Measurements from ENCODE around the gene USF1. TPM values are rescaled to one million over a fixed set of nuclear protein-coding genes. Genes with fewer than 3 reads are reported as not detected.

USF1 gene
- total and polyA plus RNA-seq, 4 donors = 19.2 to 43.5 (median 27.2) TPM

GRCh38 chr1:161074676-161075368, 29.0 kb upstream of the USF1 start:
- no peak for TF ChIP-seq FOXA1 (IDR thresholded peaks at IDR 0.05)
- TF ChIP-seq TAF1 (conservative IDR thresholded peaks at IDR 0.05) = no peak
- Histone ChIP-seq H3K4me3 (ENCODE audit: low read depth in 1 of 3, low read length in 3 of 3) (no peak overlapping the region), H3K27ac (ENCODE audit: low read depth in 1 of 2, low read length in 2 of 2) (no peak overlapping the region), H3K9me3 (ENCODE audit: control insufficient read depth in 4 of 4, low read length in 3 of 4) (no peaks in the 10 kb centered on the region), H3K4me1 (ENCODE audit: control insufficient read depth in 4 of 4, insufficient read depth in 4 of 4, low read length in 3 of 4) (no peaks in the 10 kb centered on the region), H3K27me3 (ENCODE audit: control insufficient read depth in 4 of 4, insufficient read depth in 4 of 4, low read length in 3 of 4) (no peaks in the 10 kb centered on the region), H3K36me3 (ENCODE audit: control insufficient read depth in 4 of 4, insufficient read depth in 3 of 4, low read depth in 1 of 4, low read length in 3 of 4) (no peaks in the 10 kb centered on the region), H3K9ac (ENCODE audit: low read depth in 1 of 2, low read length in 2 of 2) (no peak overlapping the region)
- DNase-seq (ENCODE audit: low spot score) = no peak
- 89% methylated on average over 12 of the region's 12 CpGs for WGBS

DNA sequence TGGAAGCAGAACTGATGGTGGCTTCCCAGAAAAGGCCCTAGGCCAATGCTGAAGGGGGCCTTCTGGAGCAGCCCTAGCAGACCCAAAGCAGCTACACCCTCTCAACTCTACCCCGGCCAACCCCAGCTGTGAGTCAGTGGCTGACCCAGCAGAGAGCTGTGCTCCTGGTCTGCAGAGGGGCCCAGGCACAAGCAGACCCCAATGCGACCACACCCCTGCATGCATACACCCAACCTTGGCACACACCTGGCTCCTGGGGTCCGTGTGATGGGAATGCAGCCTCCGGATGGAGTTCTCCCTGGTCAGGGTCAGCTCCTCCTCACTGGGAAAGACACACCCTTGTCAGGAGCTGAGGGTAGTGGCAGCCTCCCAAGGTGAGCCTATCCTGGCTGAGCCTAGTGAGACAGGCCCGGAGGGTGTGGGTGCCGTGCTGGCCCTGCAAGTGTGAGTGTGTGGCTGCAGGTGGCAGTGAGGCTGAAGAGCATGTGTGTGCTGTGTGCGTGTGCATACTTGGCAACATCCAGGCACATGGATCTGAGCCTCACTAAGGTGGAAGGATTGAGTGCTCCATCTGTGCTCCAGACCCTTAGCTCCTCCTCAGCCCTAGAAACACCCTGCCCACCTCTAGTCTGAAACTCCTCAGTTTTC, 27.8 kb upstream of the USF1 start:
- TF ChIP-seq ZBTB33 (IDR thresholded peaks at IDR 0.05) = no peak
- no peak for TF ChIP-seq YY1 (IDR thresholded peaks at IDR 0.05)
- no peak for TF ChIP-seq EGR1 (IDR thresholded peaks at IDR 0.05; ENCODE audit: low read depth in 2 of 2)
- no peak for TF ChIP-seq HNF4G (IDR thresholded peaks at IDR 0.05)
- TF ChIP-seq FOXA2 (IDR thresholded peaks at IDR 0.05) = no peak
- no peak for TF ChIP-seq MAX (IDR thresholded peaks at IDR 0.05)
- no peak for TF ChIP-seq RAD21 (IDR thresholded peaks at IDR 0.05)
- no peak for TF ChIP-seq SP1 (IDR thresholded peaks at IDR 0.05)
- TF ChIP-seq HNF4A (conservative IDR thresholded peaks at IDR 0.05) = no peak
- no peak for TF ChIP-seq FOXA1 (IDR thresholded peaks at IDR 0.05)
- no peak for TF ChIP-seq JUND (IDR thresholded peaks at IDR 0.05)
- TF ChIP-seq, protein P1, sequence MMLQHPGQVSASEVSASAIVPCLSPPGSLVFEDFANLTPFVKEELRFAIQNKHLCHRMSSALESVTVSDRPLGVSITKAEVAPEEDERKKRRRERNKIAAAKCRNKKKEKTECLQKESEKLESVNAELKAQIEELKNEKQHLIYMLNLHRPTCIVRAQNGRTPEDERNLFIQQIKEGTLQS (IDR thresholded peaks at IDR 0.05) = no peak
- TF ChIP-seq GABPA (IDR thresholded peaks at IDR 0.05 in 1 of 2, conservative IDR thresholded peaks at IDR 0.05 in 1 of 2) = no peak
- TF ChIP-seq TAF1 (conservative IDR thresholded peaks at IDR 0.05) = no peak
- no peak for TF ChIP-seq REST (IDR thresholded peaks at IDR 0.05)
- TF ChIP-seq RXRA (IDR thresholded peaks at IDR 0.05) = no peak
- TF ChIP-seq, protein P2, sequence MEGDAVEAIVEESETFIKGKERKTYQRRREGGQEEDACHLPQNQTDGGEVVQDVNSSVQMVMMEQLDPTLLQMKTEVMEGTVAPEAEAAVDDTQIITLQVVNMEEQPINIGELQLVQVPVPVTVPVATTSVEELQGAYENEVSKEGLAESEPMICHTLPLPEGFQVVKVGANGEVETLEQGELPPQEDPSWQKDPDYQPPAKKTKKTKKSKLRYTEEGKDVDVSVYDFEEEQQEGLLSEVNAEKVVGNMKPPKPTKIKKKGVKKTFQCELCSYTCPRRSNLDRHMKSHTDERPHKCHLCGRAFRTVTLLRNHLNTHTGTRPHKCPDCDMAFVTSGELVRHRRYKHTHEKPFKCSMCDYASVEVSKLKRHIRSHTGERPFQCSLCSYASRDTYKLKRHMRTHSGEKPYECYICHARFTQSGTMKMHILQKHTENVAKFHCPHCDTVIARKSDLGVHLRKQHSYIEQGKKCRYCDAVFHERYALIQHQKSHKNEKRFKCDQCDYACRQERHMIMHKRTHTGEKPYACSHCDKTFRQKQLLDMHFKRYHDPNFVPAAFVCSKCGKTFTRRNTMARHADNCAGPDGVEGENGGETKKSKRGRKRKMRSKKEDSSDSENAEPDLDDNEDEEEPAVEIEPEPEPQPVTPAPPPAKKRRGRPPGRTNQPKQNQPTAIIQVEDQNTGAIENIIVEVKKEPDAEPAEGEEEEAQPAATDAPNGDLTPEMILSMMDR (IDR thresholded peaks at IDR 0.05; ENCODE audit: low read depth, low read length, missing input control) = no peak
- TF ChIP-seq NR2F2 (IDR thresholded peaks at IDR 0.05) = no peak
- DNase-seq (ENCODE audit: low spot score) = no peak
- H3K27ac ChIP-seq (ENCODE audit: low read depth in 1 of 2, low read length in 2 of 2) = no peak overlapping the region
- no peaks in the 10 kb centered on the region for H3K4me1 ChIP-seq (ENCODE audit: control insufficient read depth in 4 of 4, insufficient read depth in 4 of 4, low read length in 3 of 4)
- no peaks in the 10 kb centered on the region for H3K36me3 ChIP-seq (ENCODE audit: control insufficient read depth in 4 of 4, insufficient read depth in 3 of 4, low read depth in 1 of 4, low read length in 3 of 4)
- H3K27me3 ChIP-seq (ENCODE audit: control insufficient read depth in 4 of 4, insufficient read depth in 4 of 4, low read length in 3 of 4) = no peaks in the 10 kb centered on the region
- 83% methylated on average over 7 of the region's 7 CpGs for WGBS
- H3K9ac ChIP-seq (ENCODE audit: low read depth in 1 of 2, low read length in 2 of 2) = no peak overlapping the region
- H3K9me3 ChIP-seq (ENCODE audit: control insufficient read depth in 4 of 4, low read length in 3 of 4) = no peaks in the 10 kb centered on the region
- H3K4me3 ChIP-seq (ENCODE audit: low read depth in 1 of 3, low read length in 3 of 3) = no peak overlapping the region

All from liver (tissue), 9 donors.